Measurements from ENCODE around the gene PVALB.
"Not testable (repeated sequence)": the region's sequence is repeated elsewhere in the genome, so short reads cannot be mapped to it uniquely, and the experiment has no call there.

PVALB gene

GRCh38 chr22:36759481-36760159, 57.2 kb downstream of the PVALB start:
- H3K27ac ChIP-seq (ENCODE audit: low read length) = no peak overlapping the region
- H3K9me3 ChIP-seq (ENCODE audit: control insufficient read depth, low read depth, low read length) = no peaks in the 10 kb centered on the region
- no peaks in the 10 kb centered on the region for H3K4me1 ChIP-seq (ENCODE audit: control insufficient read depth, low read depth, low read length)
- H3K4me3 ChIP-seq (ENCODE audit: low read length) = no peak overlapping the region
- H3K36me3 ChIP-seq (ENCODE audit: control insufficient read depth, low read depth, low read length) = peaks cover 18% of the 10 kb centered on the region
- no peaks in the 10 kb centered on the region for H3K27me3 ChIP-seq (ENCODE audit: control insufficient read depth, insufficient read depth, low read length)
- H3K9ac ChIP-seq (ENCODE audit: low read length) = no peak overlapping the region

GRCh38 chr22:36758792-36759271, 58.0 kb downstream of the PVALB start:
- H3K27ac ChIP-seq (ENCODE audit: low read length) = no peak overlapping the region
- no peak overlapping the region for H3K9ac ChIP-seq (ENCODE audit: low read length)
- H3K27me3 ChIP-seq (ENCODE audit: control insufficient read depth, insufficient read depth, low read length) = no peaks in the 10 kb centered on the region
- H3K4me3 ChIP-seq (ENCODE audit: low read length) = no peak overlapping the region
- no peaks in the 10 kb centered on the region for H3K9me3 ChIP-seq (ENCODE audit: control insufficient read depth, low read depth, low read length)
- H3K36me3 ChIP-seq (ENCODE audit: control insufficient read depth, low read depth, low read length) = peaks cover 13% of the 10 kb centered on the region
- no peaks in the 10 kb centered on the region for H3K4me1 ChIP-seq (ENCODE audit: control insufficient read depth, low read depth, low read length)

GRCh38 chr22:36757668-36758211, 59.1 kb downstream of the PVALB start:
- Histone ChIP-seq H3K4me1 (ENCODE audit: control insufficient read depth, low read depth, low read length) (no peaks in the 10 kb centered on the region), H3K27me3 (ENCODE audit: control insufficient read depth, insufficient read depth, low read length) (peaks cover 5% of the 10 kb centered on the region), H3K9me3 (ENCODE audit: control insufficient read depth, low read depth, low read length) (no peaks in the 10 kb centered on the region), H3K36me3 (ENCODE audit: control insufficient read depth, low read depth, low read length) (peaks cover 4% of the 10 kb centered on the region), H3K4me3 (ENCODE audit: low read length) (no peak overlapping the region), H3K9ac (ENCODE audit: low read length) (no peak overlapping the region), H3K27ac (ENCODE audit: low read length) (no peak overlapping the region)

- no peak overlapping the region for H3K9ac ChIP-seq (ENCODE audit: low read length)
- no peaks in the 10 kb centered on the region for H3K36me3 ChIP-seq (ENCODE audit: control insufficient read depth, low read depth, low read length)
- H3K9me3 ChIP-seq (ENCODE audit: control insufficient read depth, low read depth, low read length) = no peaks in the 10 kb centered on the region
- H3K4me1 ChIP-seq (ENCODE audit: control insufficient read depth, low read depth, low read length) = no peaks in the 10 kb centered on the region
- H3K27me3 ChIP-seq (ENCODE audit: control insufficient read depth, insufficient read depth, low read length) = peaks cover 5% of the 10 kb centered on the region
- H3K27ac ChIP-seq (ENCODE audit: low read length) = no peak overlapping the region
- H3K4me3 ChIP-seq (ENCODE audit: low read length) = no peak overlapping the region
Observed at GRCh38 chr22:36756746-36757655, 59.8 kb downstream of the PVALB start.

- Histone ChIP-seq H3K9ac (ENCODE audit: low read length) (no peak overlapping the region), H3K4me1 (ENCODE audit: control insufficient read depth, low read depth, low read length) (no peaks in the 10 kb centered on the region)
Observed at GRCh38 chr22:36756031-36756430, 60.8 kb downstream of the PVALB start.

GRCh38 chr22:36755316-36755715, 61.5 kb downstream of the PVALB start:
- H3K9ac ChIP-seq (ENCODE audit: low read length) = no peak overlapping the region

More at GRCh38 chr22:36756031-36756430, 60.8 kb downstream of the PVALB start:
- H3K9me3 ChIP-seq (ENCODE audit: control insufficient read depth, low read depth, low read length) = no peaks in the 10 kb centered on the region
- H3K27ac ChIP-seq (ENCODE audit: low read length) = no peak overlapping the region
- H3K27me3 ChIP-seq (ENCODE audit: control insufficient read depth, insufficient read depth, low read length) = peaks cover 5% of the 10 kb centered on the region
- no peak overlapping the region for H3K4me3 ChIP-seq (ENCODE audit: low read length)
- H3K36me3 ChIP-seq (ENCODE audit: control insufficient read depth, low read depth, low read length) = no peaks in the 10 kb centered on the region

GRCh38 chr22:36754881-36755280, 62.0 kb downstream of the PVALB start:
- not testable (repeated sequence) for H3K9me3 ChIP-seq (ENCODE audit: control insufficient read depth, low read depth, low read length); H3K9ac ChIP-seq (ENCODE audit: low read length); H3K27me3 ChIP-seq (ENCODE audit: control insufficient read depth, insufficient read depth, low read length); H3K27ac ChIP-seq (ENCODE audit: low read length); H3K36me3 ChIP-seq (ENCODE audit: control insufficient read depth, low read depth, low read length); H3K4me1 ChIP-seq (ENCODE audit: control insufficient read depth, low read depth, low read length); H3K4me3 ChIP-seq (ENCODE audit: low read length)

More at GRCh38 chr22:36755316-36755715, 61.5 kb downstream of the PVALB start:
- Histone ChIP-seq H3K27me3 (ENCODE audit: control insufficient read depth, insufficient read depth, low read length) (peaks cover 5% of the 10 kb centered on the region), H3K4me1 (ENCODE audit: control insufficient read depth, low read depth, low read length) (no peaks in the 10 kb centered on the region), H3K4me3 (ENCODE audit: low read length) (no peak overlapping the region), H3K36me3 (ENCODE audit: control insufficient read depth, low read depth, low read length) (no peaks in the 10 kb centered on the region), H3K27ac (ENCODE audit: low read length) (no peak overlapping the region), H3K9me3 (ENCODE audit: control insufficient read depth, low read depth, low read length) (no peaks in the 10 kb centered on the region)

- no peaks in the 10 kb centered on the region for H3K36me3 ChIP-seq (ENCODE audit: control insufficient read depth, low read depth, low read length)
- H3K4me3 ChIP-seq (ENCODE audit: low read length) = no peak overlapping the region
- H3K4me1 ChIP-seq (ENCODE audit: control insufficient read depth, low read depth, low read length) = no peaks in the 10 kb centered on the region
- H3K9me3 ChIP-seq (ENCODE audit: control insufficient read depth, low read depth, low read length) = no peaks in the 10 kb centered on the region
- peaks cover 5% of the 10 kb centered on the region for H3K27me3 ChIP-seq (ENCODE audit: control insufficient read depth, insufficient read depth, low read length)
- H3K9ac ChIP-seq (ENCODE audit: low read length) = no peak overlapping the region
- no peak overlapping the region for H3K27ac ChIP-seq (ENCODE audit: low read length)
Observed at GRCh38 chr22:36753916-36754315, 62.9 kb downstream of the PVALB start.

GRCh38 chr22:36753120-36753802, 63.6 kb downstream of the PVALB start:
- Histone ChIP-seq H3K9me3 (ENCODE audit: control insufficient read depth, low read depth, low read length) (no peaks in the 10 kb centered on the region), H3K27me3 (ENCODE audit: control insufficient read depth, insufficient read depth, low read length) (peaks cover 5% of the 10 kb centered on the region), H3K9ac (ENCODE audit: low read length) (no peak overlapping the region), H3K27ac (ENCODE audit: low read length) (no peak overlapping the region), H3K4me3 (ENCODE audit: low read length) (no peak overlapping the region), H3K4me1 (ENCODE audit: control insufficient read depth, low read depth, low read length) (no peaks in the 10 kb centered on the region), H3K36me3 (ENCODE audit: control insufficient read depth, low read depth, low read length) (no peaks in the 10 kb centered on the region)

Data from iPS-18a (cell line).